HepG2 (cell line): ENCODE measurements around the gene MPV17L. TPM values are rescaled to one million over a fixed set of nuclear protein-coding genes. Genes with fewer than 3 reads are reported as not detected.
A peak's percentile ranks its signal among the peaks of the same experiment; 100 is the strongest.
"Not testable (repeated sequence)": the region's sequence is repeated elsewhere in the genome, so short reads cannot be mapped to it uniquely, and the experiment has no call there.

ENCODE experiments used
- EP300 ChIP-seq, 3 experiments: sonication (generic) in 1 of 3; formaldehyde crosslinking in 1 of 3; IDR thresholded peaks; 2 replicates each; pipeline versions ENCODE4 v1.5.1 to v1.6.1; 2011 to 2020; ENCODE audit warnings: low read depth in 2 of 3, low read length in 2 of 3, borderline replicate concordance in 1 of 3, improper control_type of control experiment in 1 of 3, mild to moderate bottlenecking in 1 of 3, missing genetic modification reagents in 1 of 3, moderate library complexity in 1 of 3
- HDAC2 ChIP-seq: sonication (generic); formaldehyde crosslinking; IDR thresholded peaks from 2 replicates; pipeline ENCODE4 v1.4.0; 2020; ENCODE audit warnings: missing genetic modification reagents
- HOXA5 ChIP-seq: sonication (generic); formaldehyde crosslinking; IDR thresholded peaks from 2 replicates; pipeline ENCODE4 v1.4.0; 2020; ENCODE audit warnings: missing genetic modification reagents
- KLF16 ChIP-seq, 2 experiments: sonication (generic) in 1 of 2; formaldehyde crosslinking in 1 of 2; IDR thresholded peaks; 2 replicates each; pipeline versions ENCODE4 v1.6.1 to v1.8.0; 2016 to 2023; ENCODE audit warnings: missing genetic modification reagents in 2 of 2, missing compliant biosample characterization in 1 of 2
- NR2F6 ChIP-seq, 2 experiments: IDR thresholded peaks; 2 replicates each; pipeline ENCODE4 v1.6.1; 2016; ENCODE audit warnings: antibody characterized with exemption in 1 of 2, mild to moderate bottlenecking in 1 of 2
- RXRA ChIP-seq: sonication (generic); formaldehyde crosslinking; IDR thresholded peaks from 2 replicates; pipeline ENCODE4 v1.5.1; 2020; ENCODE audit warnings: missing genetic modification reagents
- SOX13 ChIP-seq, 3 experiments: fragments of 450-650 bp in 1 of 3; sonication (generic) in 1 of 3; formaldehyde crosslinking in 1 of 3; IDR thresholded peaks in 2 of 3; conservative IDR thresholded peaks in 1 of 3; 2 replicates each; pipeline versions ENCODE4 v1.5.0 to v1.6.1; 2016 to 2020; ENCODE audit warnings: antibody characterized with exemption in 1 of 3, mild to moderate bottlenecking in 1 of 3, missing compliant biosample characterization in 1 of 3, missing genetic modification reagents in 1 of 3, moderate library complexity in 1 of 3
- SP5 ChIP-seq: IDR thresholded peaks from 2 replicates; pipeline ENCODE4 v1.6.1; 2016; ENCODE audit warnings: low read depth, borderline replicate concordance
- ZBTB7B ChIP-seq: sonication (generic); formaldehyde crosslinking; IDR thresholded peaks from 2 replicates; pipeline ENCODE4 v1.4.0; 2020; ENCODE audit warnings: missing genetic modification reagents
- ZNF124 ChIP-seq: sonication (generic); formaldehyde crosslinking; IDR thresholded peaks from 2 replicates; pipeline ENCODE4 v1.4.0; 2020; ENCODE audit warnings: missing genetic modification reagents
- ZNF335 ChIP-seq: sonication (generic); formaldehyde crosslinking; IDR thresholded peaks from 2 replicates; pipeline ENCODE4 v1.4.0; 2020; ENCODE audit warnings: missing genetic modification reagents
- ZNF33A ChIP-seq: sonication (generic); formaldehyde crosslinking; IDR thresholded peaks from 2 replicates; pipeline ENCODE4 v1.5.1; 2020; ENCODE audit warnings: missing genetic modification reagents, mild to moderate bottlenecking, moderate library complexity, borderline replicate concordance
- ZNF564 ChIP-seq: sonication (generic); formaldehyde crosslinking; IDR thresholded peaks from 2 replicates; pipeline ENCODE4 v1.8.1; 2023; ENCODE audit warnings: mild to moderate bottlenecking, missing genetic modification reagents
- ZNF781 ChIP-seq: sonication (generic); formaldehyde crosslinking; IDR thresholded peaks from 2 replicates; pipeline ENCODE4 v1.5.1; 2020; ENCODE audit warnings: borderline replicate concordance, mild to moderate bottlenecking, missing genetic modification reagents; ENCODE audit errors: not compliant biosample characterization
- polyA plus RNA-seq, 8 experiments: library from polyadenylated mRNA; depleted of rRNA in 3 of 8; stranded (reverse) in 7 of 8; unstranded in 1 of 8; fragments of >200 nt; fragmentation: Illumina TruSeq in 4 of 8; extraction: Trizol in 4 of 8; gene quantifications; 2 replicates each; pipeline versions ENCODE4 v1.2.1 to v1.2.3, GENCODE V29; 2011 to 2016; ENCODE audit warnings: low read depth in 4 of 8, missing spikeins in 1 of 8, mixed read lengths in 1 of 8; ENCODE audit not compliant: insufficient read depth in 1 of 8
- total RNA-seq, 5 experiments: library from RNA; depleted of rRNA; stranded (reverse); fragments of >200 nt; fragmentation: Illumina TruSeq; extraction: Trizol; gene quantifications; 2 replicates each; pipeline ENCODE4 v1.2.3, GENCODE V29; 2016; ENCODE audit warnings: low read depth in 1 of 5
- TF ChIP-seq, protein P1 (sequence below): sonication (generic); formaldehyde crosslinking; IDR thresholded peaks from 2 replicates; pipeline ENCODE4 v1.4.0; 2020; ENCODE audit warnings: missing genetic modification reagents
- TF ChIP-seq, protein P2 (sequence below): IDR thresholded peaks from 2 replicates; pipeline ENCODE4 v1.6.1; 2016; ENCODE audit warnings: low read depth
- TF ChIP-seq, protein P3 (sequence below): IDR thresholded peaks from 2 replicates; pipeline ENCODE4 v1.4.0; 2020; ENCODE audit warnings: mild to moderate bottlenecking, missing genetic modification reagents
- TF ChIP-seq, protein P4 (sequence below): sonication (generic); formaldehyde crosslinking; IDR thresholded peaks from 2 replicates; pipeline ENCODE4 v1.5.0; 2020; ENCODE audit warnings: mild to moderate bottlenecking, missing genetic modification reagents

The MPV17L gene
- total and polyA plus RNA-seq, 2 of the 13 experiments (the other 11 are each of a cell fraction or from before 2014, with no cell fraction given): 34.7 to 63.8 TPM

DNA sequence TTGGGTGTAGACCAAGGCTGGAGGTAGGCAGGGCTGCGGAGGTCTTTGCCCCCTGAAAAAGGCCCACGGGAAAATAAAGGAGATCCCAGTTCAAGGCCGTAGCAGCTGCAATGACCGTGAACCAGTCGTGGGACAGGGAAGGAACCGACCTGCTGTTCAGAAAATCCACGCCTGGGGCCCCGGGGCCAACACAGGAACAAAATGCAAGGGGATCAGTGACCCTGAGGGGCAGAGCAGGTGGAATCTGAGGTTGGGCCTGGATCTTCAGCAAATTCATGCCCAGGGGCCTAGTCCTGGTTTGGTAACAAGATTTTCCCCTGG, 915 bp downstream of the MPV17L start (continued):
- TF ChIP-seq, protein P1, sequence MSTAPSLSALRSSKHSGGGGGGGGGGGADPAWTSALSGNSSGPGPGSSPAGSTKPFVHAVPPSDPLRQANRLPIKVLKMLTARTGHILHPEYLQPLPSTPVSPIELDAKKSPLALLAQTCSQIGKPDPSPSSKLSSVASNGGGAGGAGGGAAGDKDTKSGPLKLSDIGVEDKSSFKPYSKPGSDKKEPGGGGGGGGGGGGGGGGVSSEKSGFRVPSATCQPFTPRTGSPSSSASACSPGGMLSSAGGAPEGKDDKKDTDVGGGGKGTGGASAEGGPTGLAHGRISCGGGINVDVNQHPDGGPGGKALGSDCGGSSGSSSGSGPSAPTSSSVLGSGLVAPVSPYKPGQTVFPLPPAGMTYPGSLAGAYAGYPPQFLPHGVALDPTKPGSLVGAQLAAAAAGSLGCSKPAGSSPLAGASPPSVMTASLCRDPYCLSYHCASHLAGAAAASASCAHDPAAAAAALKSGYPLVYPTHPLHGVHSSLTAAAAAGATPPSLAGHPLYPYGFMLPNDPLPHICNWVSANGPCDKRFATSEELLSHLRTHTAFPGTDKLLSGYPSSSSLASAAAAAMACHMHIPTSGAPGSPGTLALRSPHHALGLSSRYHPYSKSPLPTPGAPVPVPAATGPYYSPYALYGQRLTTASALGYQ (CRISPR knock-in tag): 0 out of 2 replicates have a peak, but pooled peaks have one; percentile 18
- TF ChIP-seq ZNF564 (CRISPR knock-in tag) (0 out of 2 replicates have a peak, but pooled peaks have one; percentile 3), KLF16 (CRISPR knock-in tag; IDR thresholded peaks at IDR 0.05) (peak in 1 of 2 experiments; percentile 54; a peak in 1 of 4 replicates), SOX13 (CRISPR knock-in tag; conservative IDR thresholded peaks at IDR 0.05 in 1 of 2, IDR thresholded peaks at IDR 0.05 in 1 of 2) (peak in 1 of 2 experiments; percentile 40; a peak in 1 of 4 replicates), ZNF335 (CRISPR knock-in tag) (0 out of 2 replicates have a peak, but pooled peaks have one; percentile 28), ZNF33A (0 out of 2 replicates have a peak, but pooled peaks have one; percentile 37), HOXA5 (CRISPR knock-in tag) (peak; percentile 39; the same call in 1 of the 2 replicates), ZNF781 (peak; percentile 17), ZNF124 (CRISPR knock-in tag) (peak; percentile 50; the same call in 1 of the 2 replicates), SP5 (CRISPR knock-in tag) (peak; percentile 51; the same call in 1 of the 2 replicates), RXRA (peak; percentile 57; the same call in 1 of the 2 replicates), ZBTB7B (CRISPR knock-in tag) (peak; percentile 50; the same call in 1 of the 2 replicates), NR2F6 (IDR thresholded peaks at IDR 0.05) (peak; percentile 62), NR2F6 (CRISPR knock-in tag; IDR thresholded peaks at IDR 0.05) (peak; percentile 41; the same call in 1 of the 2 replicates), HDAC2 (peak; percentile 60; the same call in 1 of the 2 replicates), EP300 (IDR thresholded peaks at IDR 0.05; ENCODE audit: low read depth in 2 of 2, low read length in 2 of 2) (0 out of 4 replicates have a peak, but pooled peaks of 1 of the 2 experiments have one; percentile 6)
- not testable (repeated sequence) for TF ChIP-seq SOX13 (IDR thresholded peaks at IDR 0.05); EP300 (CRISPR knock-in tag; IDR thresholded peaks at IDR 0.05; ENCODE audit: borderline replicate concordance)
- TF ChIP-seq, protein P2, sequence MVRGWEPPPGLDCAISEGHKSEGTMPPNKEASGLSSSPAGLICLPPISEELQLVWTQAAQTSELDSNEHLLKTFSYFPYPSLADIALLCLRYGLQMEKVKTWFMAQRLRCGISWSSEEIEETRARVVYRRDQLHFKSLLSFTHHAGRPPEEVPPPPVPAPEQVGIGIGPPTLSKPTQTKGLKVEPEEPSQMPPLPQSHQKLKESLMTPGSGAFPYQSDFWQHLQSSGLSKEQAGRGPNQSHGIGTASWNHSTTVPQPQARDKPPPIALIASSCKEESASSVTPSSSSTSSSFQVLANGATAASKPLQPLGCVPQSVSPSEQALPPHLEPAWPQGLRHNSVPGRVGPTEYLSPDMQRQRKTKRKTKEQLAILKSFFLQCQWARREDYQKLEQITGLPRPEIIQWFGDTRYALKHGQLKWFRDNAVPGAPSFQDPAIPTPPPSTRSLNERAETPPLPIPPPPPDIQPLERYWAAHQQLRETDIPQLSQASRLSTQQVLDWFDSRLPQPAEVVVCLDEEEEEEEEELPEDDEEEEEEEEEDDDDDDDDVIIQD (CRISPR knock-in tag): 0 out of 2 replicates have a peak, but pooled peaks have one; percentile 11
- TF ChIP-seq, protein P3, sequence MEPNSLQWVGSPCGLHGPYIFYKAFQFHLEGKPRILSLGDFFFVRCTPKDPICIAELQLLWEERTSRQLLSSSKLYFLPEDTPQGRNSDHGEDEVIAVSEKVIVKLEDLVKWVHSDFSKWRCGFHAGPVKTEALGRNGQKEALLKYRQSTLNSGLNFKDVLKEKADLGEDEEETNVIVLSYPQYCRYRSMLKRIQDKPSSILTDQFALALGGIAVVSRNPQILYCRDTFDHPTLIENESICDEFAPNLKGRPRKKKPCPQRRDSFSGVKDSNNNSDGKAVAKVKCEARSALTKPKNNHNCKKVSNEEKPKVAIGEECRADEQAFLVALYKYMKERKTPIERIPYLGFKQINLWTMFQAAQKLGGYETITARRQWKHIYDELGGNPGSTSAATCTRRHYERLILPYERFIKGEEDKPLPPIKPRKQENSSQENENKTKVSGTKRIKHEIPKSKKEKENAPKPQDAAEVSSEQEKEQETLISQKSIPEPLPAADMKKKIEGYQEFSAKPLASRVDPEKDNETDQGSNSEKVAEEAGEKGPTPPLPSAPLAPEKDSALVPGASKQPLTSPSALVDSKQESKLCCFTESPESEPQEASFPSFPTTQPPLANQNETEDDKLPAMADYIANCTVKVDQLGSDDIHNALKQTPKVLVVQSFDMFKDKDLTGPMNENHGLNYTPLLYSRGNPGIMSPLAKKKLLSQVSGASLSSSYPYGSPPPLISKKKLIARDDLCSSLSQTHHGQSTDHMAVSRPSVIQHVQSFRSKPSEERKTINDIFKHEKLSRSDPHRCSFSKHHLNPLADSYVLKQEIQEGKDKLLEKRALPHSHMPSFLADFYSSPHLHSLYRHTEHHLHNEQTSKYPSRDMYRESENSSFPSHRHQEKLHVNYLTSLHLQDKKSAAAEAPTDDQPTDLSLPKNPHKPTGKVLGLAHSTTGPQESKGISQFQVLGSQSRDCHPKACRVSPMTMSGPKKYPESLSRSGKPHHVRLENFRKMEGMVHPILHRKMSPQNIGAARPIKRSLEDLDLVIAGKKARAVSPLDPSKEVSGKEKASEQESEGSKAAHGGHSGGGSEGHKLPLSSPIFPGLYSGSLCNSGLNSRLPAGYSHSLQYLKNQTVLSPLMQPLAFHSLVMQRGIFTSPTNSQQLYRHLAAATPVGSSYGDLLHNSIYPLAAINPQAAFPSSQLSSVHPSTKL (CRISPR knock-in tag): peak; percentile 64
- TF ChIP-seq, protein P4, sequence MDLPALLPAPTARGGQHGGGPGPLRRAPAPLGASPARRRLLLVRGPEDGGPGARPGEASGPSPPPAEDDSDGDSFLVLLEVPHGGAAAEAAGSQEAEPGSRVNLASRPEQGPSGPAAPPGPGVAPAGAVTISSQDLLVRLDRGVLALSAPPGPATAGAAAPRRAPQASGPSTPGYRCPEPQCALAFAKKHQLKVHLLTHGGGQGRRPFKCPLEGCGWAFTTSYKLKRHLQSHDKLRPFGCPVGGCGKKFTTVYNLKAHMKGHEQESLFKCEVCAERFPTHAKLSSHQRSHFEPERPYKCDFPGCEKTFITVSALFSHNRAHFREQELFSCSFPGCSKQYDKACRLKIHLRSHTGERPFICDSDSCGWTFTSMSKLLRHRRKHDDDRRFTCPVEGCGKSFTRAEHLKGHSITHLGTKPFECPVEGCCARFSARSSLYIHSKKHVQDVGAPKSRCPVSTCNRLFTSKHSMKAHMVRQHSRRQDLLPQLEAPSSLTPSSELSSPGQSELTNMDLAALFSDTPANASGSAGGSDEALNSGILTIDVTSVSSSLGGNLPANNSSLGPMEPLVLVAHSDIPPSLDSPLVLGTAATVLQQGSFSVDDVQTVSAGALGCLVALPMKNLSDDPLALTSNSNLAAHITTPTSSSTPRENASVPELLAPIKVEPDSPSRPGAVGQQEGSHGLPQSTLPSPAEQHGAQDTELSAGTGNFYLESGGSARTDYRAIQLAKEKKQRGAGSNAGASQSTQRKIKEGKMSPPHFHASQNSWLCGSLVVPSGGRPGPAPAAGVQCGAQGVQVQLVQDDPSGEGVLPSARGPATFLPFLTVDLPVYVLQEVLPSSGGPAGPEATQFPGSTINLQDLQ (CRISPR knock-in tag): peak; percentile 49; the same call in 1 of the 2 replicates
